HCT116 (cell line): ENCODE results near the gene SUGP2. TPM values are rescaled to one million over a fixed set of nuclear protein-coding genes. Genes with fewer than 3 reads are reported as not detected.

Experiments
- ATAC-seq: fragments of 200-7000 bp; cut with Tn5 transposase; 2 replicates; pipeline ENCODE4 v1.9.1; 2020; ENCODE audit warnings: mild to moderate bottlenecking, moderate library complexity
- BruUV-seq: library from RNA; stranded (reverse); fragments of 400-500 nt; replicated peaks from 2 replicates; lab custom pipeline; 2021; lab: Mats Ljungman, UMichigan
- CTCF ChIA-PET: fragments of 300-600 bp; sonication (Branson Sonifier 250); formaldehyde crosslinking; loops from one replicate; lab custom pipeline; 2021; ENCODE audit warnings: antibody characterized with exemption; lab: Charles Lee
- POLR2A ChIA-PET: fragments of 300-600, 350-600 bp; sonication (Branson Sonifier 250); formaldehyde crosslinking; loops from one replicate; lab custom pipeline; 2021; ENCODE audit warnings: antibody characterized with exemption; lab: Charles Lee
- RAD21 ChIA-PET, 2 experiments: fragments of 300-600 bp; sonication (Branson Sonifier 250); formaldehyde crosslinking; loops; one replicate each; lab custom pipeline; 2023; ENCODE audit warnings: low total read pairs in 2 of 2; ENCODE audit not compliant: uncharacterized antibody in 2 of 2, unreplicated experiment in 2 of 2, low non-redundant PET in 1 of 2; lab: Charles Lee
- DNase-seq: peaks from one replicate; pipeline ENCODE4 v3.0.0-alpha.2; 2010; ENCODE audit warnings: low read depth, low spot score
- H2AFZ ChIP-seq: fragments of 200-600 bp; shearing (Covaris generic), sonication (generic); 2 replicates; pipeline ENCODE4 v1.6.1; 2017; ENCODE audit warnings: low read depth, mixed run types, mixed read lengths, antibody characterized with exemption, low read length; ENCODE audit not compliant: poor library complexity, severe bottlenecking
- H3K27ac ChIP-seq: 2 replicates; pipeline ENCODE4 v1.5.1; 2012; ENCODE audit warnings: low read depth, low read length
- H3K27me3 ChIP-seq: fragments of 200-600 bp; sonication (generic); 2 replicates; pipeline ENCODE4 v1.6.1; 2016; ENCODE audit warnings: mixed run types, low read length, mixed read lengths; ENCODE audit not compliant: insufficient read depth
- H3K36me3 ChIP-seq, 2 experiments: fragments of 200-500 bp in 1 of 2; fragments of 200-600 bp in 1 of 2; sonication (Bioruptor generic) in 1 of 2; sonication (generic) in 1 of 2; 2 replicates each; pipeline versions ENCODE4 v1.5.1 to v1.6.1; 2014 to 2016; ENCODE audit warnings: low read length in 2 of 2, inconsistent platforms in 1 of 2, mixed read lengths in 1 of 2, mixed run types in 1 of 2; ENCODE audit not compliant: insufficient read depth in 2 of 2, control insufficient read depth in 1 of 2
- H3K4me1 ChIP-seq, 2 experiments: fragments of 200-600 bp in 1 of 2; sonication (generic) in 1 of 2; 2 replicates each; pipeline versions ENCODE4 v1.5.1 to v1.6.1; 2012 to 2017; ENCODE audit warnings: low read length in 2 of 2, inconsistent platforms in 1 of 2, mild to moderate bottlenecking in 1 of 2, mixed read lengths in 1 of 2, mixed run types in 1 of 2, moderate library complexity in 1 of 2; ENCODE audit not compliant: insufficient read depth in 2 of 2, control insufficient read depth in 1 of 2
- H3K4me2 ChIP-seq: fragments of 200-600 bp; sonication (generic); 2 replicates; pipeline ENCODE4 v1.6.1; 2017; ENCODE audit warnings: mixed run types, low read length, mixed read lengths
- H3K4me3 ChIP-seq, 2 experiments: fragments of 200-600 bp in 1 of 2; sonication (generic) in 1 of 2; replicated peaks in 1 of 2; 2 replicates each; pipeline ENCODE4 v1.5.1; 2011 to 2016; ENCODE audit warnings: low read length in 2 of 2, control low read depth in 1 of 2, low read depth in 1 of 2, mild to moderate bottlenecking in 1 of 2, mixed read lengths in 1 of 2, mixed run types in 1 of 2
- H3K79me2 ChIP-seq: fragments of 200-600 bp; sonication (generic); 2 replicates; pipeline ENCODE4 v1.6.1; 2017; ENCODE audit warnings: mild to moderate bottlenecking, mixed run types, low read length, moderate library complexity, mixed read lengths; ENCODE audit not compliant: insufficient read depth
- H3K9ac ChIP-seq: fragments of 200-600 bp; sonication (generic); 2 replicates; pipeline ENCODE4 v1.6.1; 2016; ENCODE audit warnings: low read length, mixed read lengths
- H3K9me2 ChIP-seq: fragments of 200-600 bp; sonication (generic), shearing (Covaris generic); 2 replicates; pipeline ENCODE4 v1.6.1; 2017; ENCODE audit warnings: mixed run types, mild to moderate bottlenecking, moderate library complexity; ENCODE audit not compliant: insufficient read depth
- H3K9me3 ChIP-seq, 2 experiments: fragments of 200-500 bp in 1 of 2; fragments of 200-600 bp in 1 of 2; sonication (Bioruptor generic) in 1 of 2; sonication (generic) in 1 of 2; 2 replicates each; pipeline ENCODE4 v1.6.1; 2014 to 2017; ENCODE audit warnings: low read length in 2 of 2, mixed read lengths in 2 of 2, inconsistent platforms in 1 of 2, low read depth in 1 of 2, mild to moderate bottlenecking in 1 of 2, mixed run types in 1 of 2, moderate library complexity in 1 of 2; ENCODE audit not compliant: control insufficient read depth in 1 of 2, insufficient read depth in 1 of 2
- H4K20me1 ChIP-seq: fragments of 200-600 bp; sonication (generic), shearing (Covaris generic); 2 replicates; pipeline ENCODE4 v1.6.1; 2017; ENCODE audit warnings: mixed run types, mild to moderate bottlenecking, moderate library complexity; ENCODE audit not compliant: insufficient read depth
- CEBPB ChIP-seq: IDR thresholded peaks from 2 replicates; pipeline ENCODE4 v1.6.1; 2012; ENCODE audit warnings: low read depth
- CTCF ChIP-seq, 3 experiments: fragments of 200-600 bp in 1 of 3; sonication (generic) in 1 of 3; IDR thresholded peaks in 2 of 3; conservative IDR thresholded peaks in 1 of 3; 2 replicates each; pipeline ENCODE4 v1.5.1; 2012 to 2017; ENCODE audit warnings: low read depth in 2 of 3, low read length in 2 of 3, antibody characterized with exemption in 1 of 3, borderline replicate concordance in 1 of 3, control low read depth in 1 of 3, mild to moderate bottlenecking in 1 of 3, mixed read lengths in 1 of 3, mixed run types in 1 of 3, moderate library complexity in 1 of 3; ENCODE audit not compliant: insufficient read depth in 1 of 3
- ELF1 ChIP-seq: IDR thresholded peaks from 2 replicates; pipeline ENCODE4 v1.6.1; 2012; ENCODE audit warnings: low read depth, borderline replicate concordance
- JUND ChIP-seq: IDR thresholded peaks from 2 replicates; pipeline ENCODE4 v1.6.1; 2012
- POLR2AphosphoS5 ChIP-seq: IDR thresholded peaks from 2 replicates; pipeline ENCODE4 v1.6.1; 2011; ENCODE audit warnings: mild to moderate bottlenecking, low read depth, low read length, moderate library complexity
- RAD21 ChIP-seq: IDR thresholded peaks from 2 replicates; pipeline ENCODE4 v1.6.1; 2012; ENCODE audit warnings: low read depth, mild to moderate bottlenecking
- SRF ChIP-seq: IDR thresholded peaks from 2 replicates; pipeline ENCODE4 v1.6.1; 2012; ENCODE audit warnings: low read depth
- intact Hi-C: fragments of 100-400 bp; cut with micrococcal nuclease; formaldehyde crosslinking; loops from 2 replicates; pipeline ENCODE4 v1.10.0; 2022
- total RNA-seq: library from RNA; stranded (reverse); gene quantifications from one replicate; pipeline ENCODE4 v1.2.1, GENCODE V29; 2021; ENCODE audit not compliant: unreplicated experiment
- TF ChIP-seq, protein P1 (sequence below): IDR thresholded peaks from 2 replicates; pipeline ENCODE4 v1.6.1; 2011; ENCODE audit warnings: mild to moderate bottlenecking, low read length, moderate library complexity; ENCODE audit not compliant: insufficient replicate concordance; ENCODE audit errors: extremely low read depth
- TF ChIP-seq, protein P2 (sequence below): IDR thresholded peaks from 2 replicates; pipeline ENCODE4 v1.6.1; 2012

The SUGP2 gene
- total RNA-seq, 1 experiment from 2014 or later, result 82.4 TPM

GRCh38 chr19:19004144-19004543, 29.2 kb downstream of the SUGP2 start:
- Histone ChIP-seq H3K9me2 (no peaks in the 10 kb centered on the region), H3K9ac (no peak overlapping the region), H3K79me2 (peaks cover 15% of the 10 kb centered on the region; the same call in 1 of the 2 replicates), H3K27ac (no peak overlapping the region), H4K20me1 (no peaks in the 10 kb centered on the region), H3K4me2 (no peak overlapping the region), H2AFZ (no peak overlapping the region), H3K36me3 (peaks cover 48 to 56% of the 10 kb centered on the region in 2 experiments), H3K27me3 (no peaks in the 10 kb centered on the region), H3K4me1 (no peaks in the 10 kb centered on the region), H3K4me3 (no peak overlapping the region), H3K9me3 (no peaks in the 10 kb centered on the region)
- ATAC-seq (no peak), DNase-seq (no peak)
- intact Hi-C loops, result no loop called here
- CTCF ChIA-PET, result no interaction called here
- TF ChIP-seq CEBPB (no peak), ELF1 (no peak), JUND (no peak), SRF (no peak)
- TF ChIP-seq, protein P1, sequence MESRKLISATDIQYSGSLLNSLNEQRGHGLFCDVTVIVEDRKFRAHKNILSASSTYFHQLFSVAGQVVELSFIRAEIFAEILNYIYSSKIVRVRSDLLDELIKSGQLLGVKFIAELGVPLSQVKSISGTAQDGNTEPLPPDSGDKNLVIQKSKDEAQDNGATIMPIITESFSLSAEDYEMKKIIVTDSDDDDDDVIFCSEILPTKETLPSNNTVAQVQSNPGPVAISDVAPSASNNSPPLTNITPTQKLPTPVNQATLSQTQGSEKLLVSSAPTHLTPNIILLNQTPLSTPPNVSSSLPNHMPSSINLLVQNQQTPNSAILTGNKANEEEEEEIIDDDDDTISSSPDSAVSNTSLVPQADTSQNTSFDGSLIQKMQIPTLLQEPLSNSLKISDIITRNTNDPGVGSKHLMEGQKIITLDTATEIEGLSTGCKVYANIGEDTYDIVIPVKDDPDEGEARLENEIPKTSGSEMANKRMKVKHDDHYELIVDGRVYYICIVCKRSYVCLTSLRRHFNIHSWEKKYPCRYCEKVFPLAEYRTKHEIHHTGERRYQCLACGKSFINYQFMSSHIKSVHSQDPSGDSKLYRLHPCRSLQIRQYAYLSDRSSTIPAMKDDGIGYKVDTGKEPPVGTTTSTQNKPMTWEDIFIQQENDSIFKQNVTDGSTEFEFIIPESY, result no peak
- TF ChIP-seq, protein P2, sequence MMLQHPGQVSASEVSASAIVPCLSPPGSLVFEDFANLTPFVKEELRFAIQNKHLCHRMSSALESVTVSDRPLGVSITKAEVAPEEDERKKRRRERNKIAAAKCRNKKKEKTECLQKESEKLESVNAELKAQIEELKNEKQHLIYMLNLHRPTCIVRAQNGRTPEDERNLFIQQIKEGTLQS, result no peak
- RAD21 ChIA-PET, result no interaction called here
- BruUV-seq, result no TSS peak
- POLR2A ChIA-PET, result no interaction called here

GRCh38 chr19:18999896-19000620, 33.3 kb downstream of the SUGP2 start:
- POLR2A ChIA-PET, result interaction anchor here (0.7 kb wide), 1 partner anchor 541 kb away, joined by 3 read pairs; no protein-coding TSS in a partner anchor
- intact Hi-C loops, result no loop called here
- BruUV-seq, result no TSS peak

More at GRCh38 chr19:18999896-19000620, 33.3 kb downstream of the SUGP2 start:
- H3K9me2 ChIP-seq, result no peaks in the 10 kb centered on the region
- CTCF ChIA-PET, result no interaction called here
- RAD21 ChIA-PET, result no interaction called here
- H2AFZ ChIP-seq, result no peak overlapping the region
- H3K4me2 ChIP-seq, result no peak overlapping the region
- H3K36me3 ChIP-seq, result peaks cover 31 to 42% of the 10 kb centered on the region in 2 experiments
- no peaks in the 10 kb centered on the region for H4K20me1 ChIP-seq
- no peak for DNase-seq
- H3K79me2 ChIP-seq, result peaks cover 11% of the 10 kb centered on the region; the same call in 1 of the 2 replicates
- H3K27me3 ChIP-seq, result no peaks in the 10 kb centered on the region
- peak in 2 of 3 experiments; percentile 41 to 48; a peak in 4 of 6 replicates for TF ChIP-seq CTCF (IDR thresholded peaks at IDR 0.05 in 2 of 3, conservative IDR thresholded peaks at IDR 0.05 in 1 of 3; ENCODE audit: borderline replicate concordance in 1 of 3, insufficient read depth in 1 of 3, low read depth in 2 of 3, low read length in 2 of 3)
- TF ChIP-seq RAD21, result peak; percentile 17; the same call in 1 of the 2 replicates
- no peak for TF ChIP-seq POLR2AphosphoS5
- TF ChIP-seq, all 23 proteins: peak for 2
- Histone ChIP-seq H3K9ac (no peak overlapping the region), H3K4me3 (no peak overlapping the region), H3K4me1 (no peaks in the 10 kb centered on the region; a peak in 1 of 4 replicates), H3K27ac (no peak overlapping the region), H3K9me3 (no peaks in the 10 kb centered on the region)
- peak; percentile 52; the same call in 1 of the 2 replicates for ATAC-seq
